Fibroblast of mammary gland (primary cell): ENCODE measurements around the gene NOTCH3.

ENCODE experiments used
- DNase-seq: peaks from one replicate; pipeline ENCODE4 v3.0.0-alpha.2; 2010; ENCODE audit warnings: low read depth
- H3K4me3 ChIP-seq: 2 replicates; pipeline ENCODE4 v1.5.1; 2011; ENCODE audit warnings: low read depth, mild to moderate bottlenecking, low read length, moderate library complexity; ENCODE audit not compliant: control insufficient read depth
- TF ChIP-seq, protein P1 (sequence below): conservative IDR thresholded peaks from 2 replicates; pipeline ENCODE4 v1.5.1; 2011; ENCODE audit warnings: low read depth, low read length, inconsistent platforms; ENCODE audit not compliant: control insufficient read depth, insufficient read depth

The NOTCH3 gene

GRCh38 chr19:15136234-15136954 is 64.4 kb downstream of the NOTCH3 start:
- no peak overlapping the region for H3K4me3 ChIP-seq
- TF ChIP-seq, protein P1, sequence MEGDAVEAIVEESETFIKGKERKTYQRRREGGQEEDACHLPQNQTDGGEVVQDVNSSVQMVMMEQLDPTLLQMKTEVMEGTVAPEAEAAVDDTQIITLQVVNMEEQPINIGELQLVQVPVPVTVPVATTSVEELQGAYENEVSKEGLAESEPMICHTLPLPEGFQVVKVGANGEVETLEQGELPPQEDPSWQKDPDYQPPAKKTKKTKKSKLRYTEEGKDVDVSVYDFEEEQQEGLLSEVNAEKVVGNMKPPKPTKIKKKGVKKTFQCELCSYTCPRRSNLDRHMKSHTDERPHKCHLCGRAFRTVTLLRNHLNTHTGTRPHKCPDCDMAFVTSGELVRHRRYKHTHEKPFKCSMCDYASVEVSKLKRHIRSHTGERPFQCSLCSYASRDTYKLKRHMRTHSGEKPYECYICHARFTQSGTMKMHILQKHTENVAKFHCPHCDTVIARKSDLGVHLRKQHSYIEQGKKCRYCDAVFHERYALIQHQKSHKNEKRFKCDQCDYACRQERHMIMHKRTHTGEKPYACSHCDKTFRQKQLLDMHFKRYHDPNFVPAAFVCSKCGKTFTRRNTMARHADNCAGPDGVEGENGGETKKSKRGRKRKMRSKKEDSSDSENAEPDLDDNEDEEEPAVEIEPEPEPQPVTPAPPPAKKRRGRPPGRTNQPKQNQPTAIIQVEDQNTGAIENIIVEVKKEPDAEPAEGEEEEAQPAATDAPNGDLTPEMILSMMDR: no peak
- DNase-seq: no peak

DNA sequence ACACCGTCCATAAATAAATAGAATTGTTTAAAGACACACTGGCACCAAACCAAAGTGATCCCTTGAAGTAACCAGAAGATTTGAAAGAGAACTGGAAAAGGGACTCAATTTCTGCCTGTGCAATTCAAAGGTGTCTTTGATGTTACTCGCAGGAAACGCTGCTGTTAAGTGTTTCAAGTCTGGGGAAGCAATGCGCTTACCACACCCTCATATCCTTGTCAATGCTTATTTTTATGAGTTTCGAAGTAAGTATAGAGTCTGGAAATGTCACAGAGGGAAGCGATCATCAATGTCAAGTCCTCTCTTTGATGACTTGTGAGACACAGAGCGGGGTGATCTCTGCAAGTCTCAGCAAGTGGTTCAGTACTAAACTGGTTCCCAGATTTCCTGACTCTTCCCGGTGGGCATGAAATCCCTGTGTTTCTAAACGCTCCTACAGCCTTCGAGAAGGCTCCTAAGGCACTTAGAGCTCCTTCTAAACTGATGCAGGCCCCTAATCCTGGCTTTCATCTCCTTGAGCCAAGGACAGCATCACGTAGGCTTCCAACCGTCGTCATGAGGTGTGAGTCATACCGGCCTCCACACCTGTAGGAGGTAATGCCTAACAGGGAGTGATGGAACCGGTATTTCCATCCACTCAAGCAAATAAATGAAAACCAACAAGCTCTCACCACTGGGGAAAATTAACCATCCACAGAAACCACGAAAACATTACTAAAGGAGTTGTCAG is 70.8 kb downstream of the NOTCH3 start:
- no peak for DNase-seq
- H3K4me3 ChIP-seq: no peak overlapping the region
- TF ChIP-seq, protein P1: no peak

GRCh38 chr19:15128162-15128770 is 72.5 kb downstream of the NOTCH3 start:
- no peak overlapping the region for H3K4me3 ChIP-seq
- TF ChIP-seq, protein P1: no peak
- no peak for DNase-seq

DNA sequence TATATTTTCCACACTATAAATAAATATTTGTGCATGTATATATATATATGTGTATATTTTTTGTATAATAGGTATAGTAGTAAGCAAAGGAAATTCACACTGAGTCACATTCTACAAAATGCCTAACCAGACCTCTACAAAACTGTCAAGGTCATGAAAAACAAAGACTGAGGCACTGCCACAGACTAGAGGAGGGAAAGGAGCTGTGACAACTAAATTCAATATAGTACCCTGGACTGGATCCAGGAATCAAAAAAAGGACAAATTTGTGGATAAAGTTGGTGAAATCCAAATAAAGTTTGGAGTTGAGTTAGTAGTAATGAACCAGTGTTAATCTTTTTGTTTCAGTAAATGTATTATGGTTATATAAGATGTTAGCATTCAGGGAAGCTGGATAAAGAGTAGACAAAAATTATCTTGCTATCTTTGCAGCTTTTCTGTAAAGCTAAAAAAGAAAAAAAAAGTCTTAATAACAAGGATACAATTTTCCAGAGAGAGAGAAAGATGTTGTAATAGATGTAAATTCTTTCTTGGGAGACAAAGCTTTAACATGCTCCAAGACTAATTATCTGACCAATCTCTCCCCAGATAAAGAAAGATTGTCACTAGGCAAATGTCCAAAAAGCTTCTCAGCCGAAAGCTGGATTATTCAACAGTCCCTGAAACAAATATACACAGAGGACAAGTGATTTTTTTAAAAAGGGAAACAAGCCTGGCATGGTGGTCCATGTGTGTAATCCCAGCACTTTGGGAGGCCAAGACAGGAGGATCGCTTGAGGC is 74.5 kb downstream of the NOTCH3 start:
- TF ChIP-seq, protein P1: no peak
- no peak for DNase-seq
- peak overlapping the region; percentile 47 for H3K4me3 ChIP-seq

DNA sequence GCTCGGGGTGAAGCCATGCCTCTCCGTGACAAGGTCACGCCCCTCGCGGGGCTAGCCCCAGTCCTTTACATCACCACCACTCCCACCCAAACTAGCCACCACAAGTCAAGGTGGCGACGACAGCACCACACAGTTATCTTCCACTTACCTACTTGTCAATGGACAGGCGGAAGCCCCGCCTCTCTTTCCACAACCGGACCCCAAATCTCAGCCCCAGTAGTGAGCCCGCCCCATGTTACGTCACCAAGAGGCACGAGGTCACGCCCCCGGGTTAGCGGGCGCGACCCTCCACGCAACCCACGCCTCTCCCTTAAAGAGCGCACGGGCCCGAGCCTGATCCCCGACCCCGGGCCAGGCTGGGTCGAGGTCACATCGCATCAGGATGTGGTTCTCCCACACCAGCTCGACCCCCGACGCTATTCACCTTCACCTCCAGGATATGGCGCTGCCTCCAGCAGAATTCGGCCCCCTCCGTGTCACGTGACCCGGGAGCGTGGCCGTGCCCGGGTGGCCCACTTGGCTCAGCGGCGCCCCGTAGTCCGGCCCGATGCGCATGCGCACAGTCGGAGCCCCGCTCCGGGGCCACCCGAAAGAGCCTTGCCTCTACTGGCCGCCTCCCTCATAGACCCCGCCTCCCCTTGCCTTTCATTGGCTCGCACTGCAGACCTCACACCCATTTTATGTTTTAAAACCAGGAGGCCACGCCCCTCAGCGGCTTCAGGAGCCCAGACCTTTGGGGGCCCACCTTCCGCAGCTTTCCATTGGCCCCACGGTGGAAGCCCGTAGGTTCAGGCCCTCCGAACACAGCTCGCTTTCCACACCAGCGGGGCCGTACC is 75.3 kb downstream of the NOTCH3 start:
- peak overlapping the region; percentile 82 for H3K4me3 ChIP-seq
- DNase-seq: peak; percentile 96
- TF ChIP-seq, protein P1: no peak
